HepG2 (cell line): ENCODE measurements around the gene PNMA3. TPM values are rescaled to one million over a fixed set of nuclear protein-coding genes. Genes with fewer than 3 reads are reported as not detected.

Experiments used
- FOXA1 ChIP-seq, 2 experiments: fragments of 450-650 bp in 1 of 2; sonication (generic) in 1 of 2; formaldehyde crosslinking in 1 of 2; IDR thresholded peaks; 2 replicates each; pipeline versions ENCODE4 v1.4.0 to v1.6.1; 2016 to 2020; ENCODE audit warnings: missing genetic modification reagents in 1 of 2
- HCFC1 ChIP-seq: fragments of 150-350 bp; IDR thresholded peaks from 2 replicates; pipeline ENCODE4 v1.6.1; 2014; ENCODE audit warnings: low read depth, low read length
- KDM1A ChIP-seq: IDR thresholded peaks from 2 replicates; pipeline ENCODE4 v1.6.1; 2016; ENCODE audit warnings: missing compliant biosample characterization
- KDM2A ChIP-seq: sonication (generic); formaldehyde crosslinking; IDR thresholded peaks from 2 replicates; pipeline ENCODE4 v1.4.0; 2020; ENCODE audit warnings: low read depth, missing genetic modification reagents, borderline replicate concordance
- KLF15 ChIP-seq: sonication (generic); formaldehyde crosslinking; IDR thresholded peaks from 2 replicates; pipeline ENCODE4 v1.8.1; 2023; ENCODE audit warnings: borderline replicate concordance, mild to moderate bottlenecking, inconsistent platforms, missing genetic modification reagents, mixed read lengths
- KLF6 ChIP-seq: IDR thresholded peaks from 2 replicates; pipeline ENCODE4 v1.8.0; 2016; ENCODE audit warnings: missing biosample characterization, missing genetic modification reagents
- MED1 ChIP-seq: sonication (generic); formaldehyde crosslinking; IDR thresholded peaks from 2 replicates; pipeline ENCODE4 v1.4.0; 2020; ENCODE audit warnings: missing genetic modification reagents
- MYNN ChIP-seq: sonication (generic); formaldehyde crosslinking; IDR thresholded peaks from 2 replicates; pipeline ENCODE4 v1.4.0; 2020; ENCODE audit warnings: mild to moderate bottlenecking, low read depth, missing genetic modification reagents
- NFKB2 ChIP-seq: sonication (generic); formaldehyde crosslinking; IDR thresholded peaks from 2 replicates; pipeline ENCODE4 v1.4.0; 2020; ENCODE audit warnings: missing genetic modification reagents, borderline replicate concordance
- RBFOX2 ChIP-seq: fragments of 200-400 bp; formaldehyde crosslinking; IDR thresholded peaks from 2 replicates; pipeline ENCODE4 v1.6.1; 2017; ENCODE audit warnings: low read depth, mild to moderate bottlenecking, low read length
- RNF2 ChIP-seq: fragments of 450-650 bp; conservative IDR thresholded peaks from 2 replicates; pipeline ENCODE4 v1.6.1; 2016; ENCODE audit warnings: low read depth
- SP5 ChIP-seq: IDR thresholded peaks from 2 replicates; pipeline ENCODE4 v1.6.1; 2016; ENCODE audit warnings: low read depth, borderline replicate concordance
- ZC3H4 ChIP-seq: sonication (generic); formaldehyde crosslinking; IDR thresholded peaks from 2 replicates; pipeline ENCODE4 v1.4.0; 2020; ENCODE audit warnings: missing genetic modification reagents, borderline replicate concordance
- ZFP41 ChIP-seq: sonication (generic); formaldehyde crosslinking; IDR thresholded peaks from 2 replicates; pipeline ENCODE4 v1.4.0; 2020; ENCODE audit warnings: mild to moderate bottlenecking, missing genetic modification reagents, borderline replicate concordance
- ZMYM2 ChIP-seq: sonication (generic); formaldehyde crosslinking; IDR thresholded peaks from 2 replicates; pipeline ENCODE4 v1.8.0; 2022; ENCODE audit warnings: mild to moderate bottlenecking, missing genetic modification reagents
- ZNF264 ChIP-seq: sonication (generic); formaldehyde crosslinking; IDR thresholded peaks from 2 replicates; pipeline ENCODE4 v1.4.0; 2020; ENCODE audit warnings: missing genetic modification reagents
- ZNF333 ChIP-seq: sonication (generic); formaldehyde crosslinking; IDR thresholded peaks from 2 replicates; pipeline ENCODE4 v1.4.0; 2020; ENCODE audit warnings: mild to moderate bottlenecking, missing genetic modification reagents, borderline replicate concordance
- ZNF367 ChIP-seq: sonication (generic); formaldehyde crosslinking; IDR thresholded peaks from 2 replicates; pipeline ENCODE4 v1.4.0; 2020; ENCODE audit warnings: missing genetic modification reagents, borderline replicate concordance
- polyA plus RNA-seq, 8 experiments: library from polyadenylated mRNA; depleted of rRNA in 3 of 8; stranded (reverse) in 7 of 8; unstranded in 1 of 8; fragments of >200 nt; fragmentation: Illumina TruSeq in 4 of 8; extraction: Trizol in 4 of 8; gene quantifications; 2 replicates each; pipeline versions ENCODE4 v1.2.1 to v1.2.3, GENCODE V29; 2011 to 2016; ENCODE audit warnings: low read depth in 4 of 8, missing spikeins in 1 of 8, mixed read lengths in 1 of 8; ENCODE audit not compliant: insufficient read depth in 1 of 8
- total RNA-seq, 5 experiments: library from RNA; depleted of rRNA; stranded (reverse); fragments of >200 nt; fragmentation: Illumina TruSeq; extraction: Trizol; gene quantifications; 2 replicates each; pipeline ENCODE4 v1.2.3, GENCODE V29; 2016; ENCODE audit warnings: low read depth in 1 of 5
- TF ChIP-seq, protein P1 (sequence below): sonication (generic); formaldehyde crosslinking; IDR thresholded peaks from 2 replicates; pipeline ENCODE4 v1.4.0; 2020; ENCODE audit warnings: missing genetic modification reagents, mild to moderate bottlenecking, borderline replicate concordance
- TF ChIP-seq, protein P2 (sequence below): fragments of 450-650 bp; IDR thresholded peaks from 2 replicates; pipeline ENCODE4 v1.6.1; 2017
- TF ChIP-seq, protein P3 (sequence below): sonication (generic); formaldehyde crosslinking; IDR thresholded peaks from 2 replicates; pipeline ENCODE4 v1.5.0; 2020; ENCODE audit warnings: mild to moderate bottlenecking, missing genetic modification reagents, moderate library complexity
- TF ChIP-seq, protein P4 (sequence below): sonication (generic); formaldehyde crosslinking; IDR thresholded peaks from 2 replicates; pipeline ENCODE4 v1.5.1; 2020; ENCODE audit warnings: missing genetic modification reagents, mild to moderate bottlenecking, borderline replicate concordance
- TF ChIP-seq, protein P5 (sequence below): sonication (generic); formaldehyde crosslinking; IDR thresholded peaks from 2 replicates; pipeline ENCODE4 v1.9.0; 2021; ENCODE audit warnings: missing genetic modification reagents, mild to moderate bottlenecking, borderline replicate concordance
- TF ChIP-seq, protein P6 (sequence below): sonication (generic); formaldehyde crosslinking; IDR thresholded peaks from 2 replicates; pipeline ENCODE4 v1.8.0; 2022; ENCODE audit warnings: missing genetic modification reagents, low read depth, mild to moderate bottlenecking, borderline replicate concordance

The PNMA3 gene
- total and polyA plus RNA-seq, 2 of the 13 experiments (the other 11 are each of a cell fraction or from before 2014, with no cell fraction given): not detected

DNA sequence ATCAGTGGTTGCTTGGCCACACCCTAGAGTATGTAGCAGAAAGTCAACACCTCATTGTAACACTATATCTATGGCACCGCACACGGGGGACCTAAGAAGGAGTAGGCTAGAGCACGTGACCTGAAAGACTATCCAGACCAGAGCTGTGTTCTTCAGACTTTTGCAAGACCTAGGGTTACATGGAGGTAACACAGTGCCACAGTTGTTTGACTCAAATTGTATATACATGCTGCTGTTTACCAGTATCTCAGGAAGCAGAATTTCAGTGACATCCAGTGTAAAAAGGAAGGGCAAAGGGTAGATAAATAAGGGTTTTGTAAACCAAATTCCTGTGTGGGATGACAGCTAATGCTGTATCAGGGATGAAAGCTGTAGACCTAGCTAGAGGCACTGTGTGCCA is 46.1 kb downstream of the PNMA3 start (continued):
- TF ChIP-seq, protein P1, sequence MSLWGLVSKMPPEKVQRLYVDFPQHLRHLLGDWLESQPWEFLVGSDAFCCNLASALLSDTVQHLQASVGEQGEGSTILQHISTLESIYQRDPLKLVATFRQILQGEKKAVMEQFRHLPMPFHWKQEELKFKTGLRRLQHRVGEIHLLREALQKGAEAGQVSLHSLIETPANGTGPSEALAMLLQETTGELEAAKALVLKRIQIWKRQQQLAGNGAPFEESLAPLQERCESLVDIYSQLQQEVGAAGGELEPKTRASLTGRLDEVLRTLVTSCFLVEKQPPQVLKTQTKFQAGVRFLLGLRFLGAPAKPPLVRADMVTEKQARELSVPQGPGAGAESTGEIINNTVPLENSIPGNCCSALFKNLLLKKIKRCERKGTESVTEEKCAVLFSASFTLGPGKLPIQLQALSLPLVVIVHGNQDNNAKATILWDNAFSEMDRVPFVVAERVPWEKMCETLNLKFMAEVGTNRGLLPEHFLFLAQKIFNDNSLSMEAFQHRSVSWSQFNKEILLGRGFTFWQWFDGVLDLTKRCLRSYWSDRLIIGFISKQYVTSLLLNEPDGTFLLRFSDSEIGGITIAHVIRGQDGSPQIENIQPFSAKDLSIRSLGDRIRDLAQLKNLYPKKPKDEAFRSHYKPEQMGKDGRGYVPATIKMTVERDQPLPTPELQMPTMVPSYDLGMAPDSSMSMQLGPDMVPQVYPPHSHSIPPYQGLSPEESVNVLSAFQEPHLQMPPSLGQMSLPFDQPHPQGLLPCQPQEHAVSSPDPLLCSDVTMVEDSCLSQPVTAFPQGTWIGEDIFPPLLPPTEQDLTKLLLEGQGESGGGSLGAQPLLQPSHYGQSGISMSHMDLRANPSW (CRISPR knock-in tag): no peak
- TF ChIP-seq ZNF367 (CRISPR knock-in tag): no peak
- TF ChIP-seq, protein P2, sequence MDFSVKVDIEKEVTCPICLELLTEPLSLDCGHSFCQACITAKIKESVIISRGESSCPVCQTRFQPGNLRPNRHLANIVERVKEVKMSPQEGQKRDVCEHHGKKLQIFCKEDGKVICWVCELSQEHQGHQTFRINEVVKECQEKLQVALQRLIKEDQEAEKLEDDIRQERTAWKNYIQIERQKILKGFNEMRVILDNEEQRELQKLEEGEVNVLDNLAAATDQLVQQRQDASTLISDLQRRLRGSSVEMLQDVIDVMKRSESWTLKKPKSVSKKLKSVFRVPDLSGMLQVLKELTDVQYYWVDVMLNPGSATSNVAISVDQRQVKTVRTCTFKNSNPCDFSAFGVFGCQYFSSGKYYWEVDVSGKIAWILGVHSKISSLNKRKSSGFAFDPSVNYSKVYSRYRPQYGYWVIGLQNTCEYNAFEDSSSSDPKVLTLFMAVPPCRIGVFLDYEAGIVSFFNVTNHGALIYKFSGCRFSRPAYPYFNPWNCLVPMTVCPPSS: no peak
- TF ChIP-seq, protein P3, sequence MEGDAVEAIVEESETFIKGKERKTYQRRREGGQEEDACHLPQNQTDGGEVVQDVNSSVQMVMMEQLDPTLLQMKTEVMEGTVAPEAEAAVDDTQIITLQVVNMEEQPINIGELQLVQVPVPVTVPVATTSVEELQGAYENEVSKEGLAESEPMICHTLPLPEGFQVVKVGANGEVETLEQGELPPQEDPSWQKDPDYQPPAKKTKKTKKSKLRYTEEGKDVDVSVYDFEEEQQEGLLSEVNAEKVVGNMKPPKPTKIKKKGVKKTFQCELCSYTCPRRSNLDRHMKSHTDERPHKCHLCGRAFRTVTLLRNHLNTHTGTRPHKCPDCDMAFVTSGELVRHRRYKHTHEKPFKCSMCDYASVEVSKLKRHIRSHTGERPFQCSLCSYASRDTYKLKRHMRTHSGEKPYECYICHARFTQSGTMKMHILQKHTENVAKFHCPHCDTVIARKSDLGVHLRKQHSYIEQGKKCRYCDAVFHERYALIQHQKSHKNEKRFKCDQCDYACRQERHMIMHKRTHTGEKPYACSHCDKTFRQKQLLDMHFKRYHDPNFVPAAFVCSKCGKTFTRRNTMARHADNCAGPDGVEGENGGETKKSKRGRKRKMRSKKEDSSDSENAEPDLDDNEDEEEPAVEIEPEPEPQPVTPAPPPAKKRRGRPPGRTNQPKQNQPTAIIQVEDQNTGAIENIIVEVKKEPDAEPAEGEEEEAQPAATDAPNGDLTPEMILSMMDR (CRISPR knock-in tag): no peak
- no peak for TF ChIP-seq RNF2
- no peak for TF ChIP-seq NFKB2 (CRISPR knock-in tag)
- no peak for TF ChIP-seq HCFC1
- TF ChIP-seq, protein P4, sequence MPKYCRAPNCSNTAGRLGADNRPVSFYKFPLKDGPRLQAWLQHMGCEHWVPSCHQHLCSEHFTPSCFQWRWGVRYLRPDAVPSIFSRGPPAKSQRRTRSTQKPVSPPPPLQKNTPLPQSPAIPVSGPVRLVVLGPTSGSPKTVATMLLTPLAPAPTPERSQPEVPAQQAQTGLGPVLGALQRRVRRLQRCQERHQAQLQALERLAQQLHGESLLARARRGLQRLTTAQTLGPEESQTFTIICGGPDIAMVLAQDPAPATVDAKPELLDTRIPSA (CRISPR knock-in tag): no peak
- TF ChIP-seq ZMYM2 (CRISPR knock-in tag): no peak
- TF ChIP-seq, protein P5, sequence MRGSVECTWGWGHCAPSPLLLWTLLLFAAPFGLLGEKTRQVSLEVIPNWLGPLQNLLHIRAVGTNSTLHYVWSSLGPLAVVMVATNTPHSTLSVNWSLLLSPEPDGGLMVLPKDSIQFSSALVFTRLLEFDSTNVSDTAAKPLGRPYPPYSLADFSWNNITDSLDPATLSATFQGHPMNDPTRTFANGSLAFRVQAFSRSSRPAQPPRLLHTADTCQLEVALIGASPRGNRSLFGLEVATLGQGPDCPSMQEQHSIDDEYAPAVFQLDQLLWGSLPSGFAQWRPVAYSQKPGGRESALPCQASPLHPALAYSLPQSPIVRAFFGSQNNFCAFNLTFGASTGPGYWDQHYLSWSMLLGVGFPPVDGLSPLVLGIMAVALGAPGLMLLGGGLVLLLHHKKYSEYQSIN (CRISPR knock-in tag): no peak
- TF ChIP-seq KLF6 (CRISPR knock-in tag): no peak
- no peak for TF ChIP-seq KLF15 (CRISPR knock-in tag)
- TF ChIP-seq ZNF333 (CRISPR knock-in tag): no peak
- TF ChIP-seq MYNN (CRISPR knock-in tag): no peak
- no peak for TF ChIP-seq KDM1A (CRISPR knock-in tag)
- TF ChIP-seq, protein P6, sequence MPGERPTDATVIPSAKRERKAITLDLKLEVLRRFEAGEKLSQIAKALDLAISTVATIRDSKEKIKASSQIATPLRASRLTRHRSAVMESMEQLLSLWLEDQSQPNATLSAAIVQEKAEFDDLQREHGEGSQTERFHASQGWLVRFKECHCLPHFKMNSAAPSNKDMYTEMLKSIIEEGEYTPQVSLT (CRISPR knock-in tag): no peak
- TF ChIP-seq MED1 (CRISPR knock-in tag): peak; percentile 76
- TF ChIP-seq KDM2A (CRISPR knock-in tag): no peak
- no peak for TF ChIP-seq SP5 (CRISPR knock-in tag)
- TF ChIP-seq ZC3H4 (CRISPR knock-in tag): no peak
- TF ChIP-seq ZFP41 (CRISPR knock-in tag): no peak
- TF ChIP-seq FOXA1 (IDR thresholded peaks at IDR 0.05): peak; percentile 17; the same call in 1 of the 2 replicates
- peak; percentile 52 for TF ChIP-seq FOXA1 (CRISPR knock-in tag; IDR thresholded peaks at IDR 0.05)
- TF ChIP-seq ZNF264 (CRISPR knock-in tag): no peak
- TF ChIP-seq RBFOX2: no peak
